Ishikawa (cell line): ENCODE measurements around the gene ANKRD13D.

Source experiments
- CREB1 ChIP-seq: IDR thresholded peaks from 2 replicates; pipeline ENCODE4 v1.6.1; 2012; ENCODE audit warnings: low read depth
- EP300 ChIP-seq: IDR thresholded peaks from 2 replicates; pipeline ENCODE4 v1.6.1; 2012; ENCODE audit warnings: borderline replicate concordance
- TAF1 ChIP-seq: IDR thresholded peaks from 2 replicates; pipeline ENCODE4 v1.6.1; 2012; ENCODE audit warnings: low read depth, mild to moderate bottlenecking
- TEAD4 ChIP-seq: IDR thresholded peaks from 2 replicates; pipeline ENCODE4 v1.6.1; 2012
- TF ChIP-seq, protein P1 (sequence below): IDR thresholded peaks from 2 replicates; pipeline ENCODE4 v1.6.1; 2012

GRCh38 chr11:67303132-67303834 lies 14.2 kb downstream of the ANKRD13D start, which contains the start of gene SSH3:
- no peak for TF ChIP-seq TEAD4
- no peak for TF ChIP-seq EP300
- TF ChIP-seq, protein P1, sequence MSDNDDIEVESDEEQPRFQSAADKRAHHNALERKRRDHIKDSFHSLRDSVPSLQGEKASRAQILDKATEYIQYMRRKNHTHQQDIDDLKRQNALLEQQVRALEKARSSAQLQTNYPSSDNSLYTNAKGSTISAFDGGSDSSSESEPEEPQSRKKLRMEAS, result no peak; the same call in 1 of the 2 replicates
- TF ChIP-seq TAF1, result 0 out of 2 replicates have a peak, but pooled peaks have one; percentile 7
- no peak for TF ChIP-seq CREB1
